Measurements from ENCODE around the gene DCDC2C.

Gene DCDC2C

DNA sequence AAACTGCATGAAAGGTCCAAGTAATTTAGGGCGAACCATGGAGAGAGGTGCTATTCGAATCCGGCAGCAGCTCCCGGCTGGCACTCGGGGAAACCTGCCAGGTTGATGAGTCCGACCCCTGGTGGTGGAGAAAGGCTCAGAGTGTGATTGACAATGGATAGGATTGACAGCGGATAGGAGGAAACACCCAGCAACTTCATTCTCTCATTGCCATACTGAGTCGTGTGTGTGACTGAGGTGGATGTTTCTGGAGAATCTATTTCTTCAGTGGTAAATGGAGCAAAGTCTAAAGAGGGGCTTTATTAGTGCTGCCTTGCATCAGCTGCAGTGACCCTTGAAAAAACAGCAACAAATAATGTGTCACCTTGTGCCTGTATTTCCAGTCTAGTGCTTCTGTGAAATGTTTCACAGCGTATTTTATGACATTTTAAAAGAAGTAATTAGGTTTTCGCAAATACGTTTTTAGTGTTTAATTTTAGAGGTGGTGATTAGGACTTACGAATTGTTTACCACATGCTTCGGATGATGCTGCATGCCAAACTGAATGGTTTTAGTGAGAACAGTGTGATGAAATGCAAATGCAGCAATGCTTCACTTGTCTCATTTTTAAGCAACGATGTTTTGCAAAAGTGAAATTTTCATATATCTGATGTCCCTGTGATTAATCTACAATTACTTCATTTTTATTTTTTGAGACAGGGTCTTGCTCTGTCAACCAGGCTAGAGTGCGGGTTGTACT lies 102.0 kb downstream of the DCDC2C start:
- Histone ChIP-seq H3K79me2 (ENCODE audit: insufficient read depth, low read depth) (no peaks in the 10 kb centered on the region), H3K4me3 (IDR thresholded peaks at IDR 0.05; ENCODE audit: insufficient read depth, low read depth, low read length) (no peak overlapping the region), H3K27me3 (ENCODE audit: insufficient read depth, low read depth) (no peaks in the 10 kb centered on the region), H3K9ac (no peak overlapping the region), H3K27ac (no peak overlapping the region), H3K36me3 (ENCODE audit: insufficient read depth) (no peaks in the 10 kb centered on the region), H3K4me2 (no peak overlapping the region), H3K4me1 (ENCODE audit: low read depth, poor library complexity, severe bottlenecking) (no peaks in the 10 kb centered on the region), H4K20me1 (ENCODE audit: insufficient read depth) (no peaks in the 10 kb centered on the region), H2AFZ (ENCODE audit: low read depth) (no peak overlapping the region)
- no peak for TF ChIP-seq CTCF (conservative IDR thresholded peaks at IDR 0.05; ENCODE audit: low read depth, low read length)

DNA sequence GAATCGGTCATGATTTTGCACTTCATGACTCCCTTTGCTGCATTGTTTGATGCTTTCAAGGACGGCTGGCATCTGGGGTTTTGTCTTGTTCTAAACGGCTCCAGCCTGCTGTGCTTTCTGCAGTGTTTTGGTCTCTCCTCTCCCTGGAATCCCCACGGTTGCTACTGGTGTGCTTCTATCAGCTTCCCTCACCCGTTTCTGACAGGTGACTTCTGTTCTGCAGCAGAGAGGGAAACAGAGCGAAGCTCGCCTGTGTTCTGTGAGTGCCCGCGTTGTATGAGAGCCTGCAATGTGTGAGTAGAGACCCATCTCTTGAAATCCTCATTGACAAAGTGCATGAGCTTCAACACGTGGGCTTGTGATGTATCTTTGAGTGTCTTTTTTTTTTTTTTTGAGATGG lies 102.8 kb downstream of the DCDC2C start:
- Histone ChIP-seq H3K4me3 (IDR thresholded peaks at IDR 0.05; ENCODE audit: insufficient read depth, low read depth, low read length) (no peak overlapping the region), H2AFZ (ENCODE audit: low read depth) (no peak overlapping the region), H3K36me3 (ENCODE audit: insufficient read depth) (no peaks in the 10 kb centered on the region), H4K20me1 (ENCODE audit: insufficient read depth) (no peaks in the 10 kb centered on the region), H3K4me1 (ENCODE audit: low read depth, poor library complexity, severe bottlenecking) (no peaks in the 10 kb centered on the region), H3K27me3 (ENCODE audit: insufficient read depth, low read depth) (no peaks in the 10 kb centered on the region), H3K4me2 (no peak overlapping the region), H3K79me2 (ENCODE audit: insufficient read depth, low read depth) (no peaks in the 10 kb centered on the region), H3K27ac (no peak overlapping the region), H3K9ac (no peak overlapping the region)
- no peak for TF ChIP-seq CTCF (conservative IDR thresholded peaks at IDR 0.05; ENCODE audit: low read depth, low read length)

DNA sequence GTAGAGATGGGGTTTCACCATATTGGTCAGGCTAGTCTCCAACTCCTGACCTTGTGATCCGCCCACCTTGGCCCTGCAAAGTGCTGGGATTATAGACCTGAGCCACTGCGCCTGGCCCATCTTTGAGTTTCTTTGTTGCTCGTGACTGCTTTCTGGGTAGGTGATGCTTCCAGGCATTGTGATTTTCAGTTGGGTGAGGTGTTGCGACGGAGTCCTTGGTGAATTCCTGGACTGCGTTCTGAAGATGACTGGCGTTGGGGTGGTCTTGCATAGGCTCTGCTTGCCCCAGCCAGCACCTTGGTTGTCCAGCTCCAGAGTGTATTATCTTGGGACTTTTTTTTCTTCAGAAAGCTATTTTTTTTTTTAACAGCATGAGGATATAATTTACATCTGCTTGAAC lies 103.4 kb downstream of the DCDC2C start:
- H3K79me2 ChIP-seq (ENCODE audit: insufficient read depth, low read depth) = no peaks in the 10 kb centered on the region
- H3K27ac ChIP-seq = no peak overlapping the region

DNA sequence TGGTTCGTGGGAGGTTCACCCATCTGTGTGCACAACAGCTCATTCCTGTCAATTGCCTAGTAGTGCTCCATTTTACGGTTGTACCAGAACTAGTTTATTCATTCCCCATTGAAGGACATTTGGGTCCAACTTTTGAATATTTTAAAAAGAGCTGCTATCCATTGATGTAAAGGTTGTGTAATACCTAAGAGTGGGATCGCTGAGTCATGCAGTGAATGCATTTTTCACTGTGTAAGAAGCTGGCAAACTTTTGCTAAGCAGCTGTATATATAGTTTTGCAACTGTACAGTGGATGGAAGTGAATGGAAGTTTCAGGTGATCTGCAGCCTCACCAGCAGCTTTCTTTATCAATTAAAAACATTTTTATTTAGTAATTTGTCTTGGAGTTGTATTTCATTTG lies 104.5 kb downstream of the DCDC2C start:
- H2AFZ ChIP-seq (ENCODE audit: low read depth) = no peak overlapping the region
- no peaks in the 10 kb centered on the region for H3K4me1 ChIP-seq (ENCODE audit: low read depth, poor library complexity, severe bottlenecking)
- no peaks in the 10 kb centered on the region for H3K79me2 ChIP-seq (ENCODE audit: insufficient read depth, low read depth)
- H3K4me3 ChIP-seq (IDR thresholded peaks at IDR 0.05; ENCODE audit: insufficient read depth, low read depth, low read length) = no peak overlapping the region
- H3K27me3 ChIP-seq (ENCODE audit: insufficient read depth, low read depth) = no peaks in the 10 kb centered on the region
- H3K27ac ChIP-seq = no peak overlapping the region
- no peaks in the 10 kb centered on the region for H3K36me3 ChIP-seq (ENCODE audit: insufficient read depth)
- no peak overlapping the region for H3K4me2 ChIP-seq
- TF ChIP-seq CTCF (conservative IDR thresholded peaks at IDR 0.05; ENCODE audit: low read depth, low read length) = no peak
- no peaks in the 10 kb centered on the region for H4K20me1 ChIP-seq (ENCODE audit: insufficient read depth)
- H3K9ac ChIP-seq = no peak overlapping the region

More for the DNA sequence above, 103.4 kb downstream of the DCDC2C start:
- no peaks in the 10 kb centered on the region for H4K20me1 ChIP-seq (ENCODE audit: insufficient read depth)
- H3K36me3 ChIP-seq (ENCODE audit: insufficient read depth) = no peaks in the 10 kb centered on the region
- H3K9ac ChIP-seq = no peak overlapping the region
- no peaks in the 10 kb centered on the region for H3K4me1 ChIP-seq (ENCODE audit: low read depth, poor library complexity, severe bottlenecking)
- no peak overlapping the region for H3K4me3 ChIP-seq (IDR thresholded peaks at IDR 0.05; ENCODE audit: insufficient read depth, low read depth, low read length)
- H3K4me2 ChIP-seq = no peak overlapping the region
- no peak for TF ChIP-seq CTCF (conservative IDR thresholded peaks at IDR 0.05; ENCODE audit: low read depth, low read length)
- H2AFZ ChIP-seq (ENCODE audit: low read depth) = no peak overlapping the region
- no peaks in the 10 kb centered on the region for H3K27me3 ChIP-seq (ENCODE audit: insufficient read depth, low read depth)
